Measurements from ENCODE around the gene BAIAP2. TPM values are rescaled to one million over a fixed set of nuclear protein-coding genes. Genes with fewer than 3 reads are reported as not detected.

BAIAP2 gene
- total and polyA plus RNA-seq, 2 donors (not counting 3 experiments of a cell fraction or from before 2014, with no cell fraction given): 12.3 to 18.6 TPM

GRCh38 chr17:81129289-81129688, 94.3 kb downstream of the BAIAP2 start:
- ChIA-PET POLR2A (no interaction called here), CTCF (no interaction called here)
- Histone ChIP-seq H4K20me1 (replicated peaks; ENCODE audit: control insufficient read depth, extremely low read depth, insufficient read depth, low read length) (no peaks in the 10 kb centered on the region), H3K36me3 (ENCODE audit: control insufficient read depth in 2 of 2, extremely low read depth in 1 of 2, insufficient read depth in 2 of 2, low read length in 2 of 2) (no peaks in the 10 kb centered on the region), H3K79me2 (ENCODE audit: control insufficient read depth, insufficient read depth, low read length) (no peaks in the 10 kb centered on the region), H3K4me2 (ENCODE audit: insufficient read depth, low read length) (no peak overlapping the region), H3K9me3 (replicated peaks; ENCODE audit: control insufficient read depth, insufficient read depth, low read length) (no peaks in the 10 kb centered on the region), H3K4me1 (ENCODE audit: control insufficient read depth, extremely low read depth, insufficient read depth, low read length) (no peaks in the 10 kb centered on the region), H3K27me3 (ENCODE audit: control insufficient read depth in 2 of 2, insufficient read depth in 2 of 2, low read length in 2 of 2) (no peaks in the 10 kb centered on the region), H3K9me1 (replicated peaks; ENCODE audit: control insufficient read depth, extremely low read depth, insufficient read depth, low read length) (no peaks in the 10 kb centered on the region), H3K4me3 (replicated peaks in 1 of 3; ENCODE audit: insufficient read depth in 1 of 3, low read depth in 1 of 3, low read length in 3 of 3) (no peak overlapping the region), H3K27ac (ENCODE audit: insufficient read depth, low read depth, low read length) (no peak overlapping the region), H3K9ac (replicated peaks; ENCODE audit: extremely low read depth, insufficient read depth, low read length) (no peak overlapping the region), H2AFZ (ENCODE audit: low read depth, low read length) (no peak overlapping the region)
- TF ChIP-seq GATA2 (IDR thresholded peaks at IDR 0.05; ENCODE audit: insufficient read depth, insufficient read length, low read depth, low read length): no peak
- no peak for TF ChIP-seq EZH2 (IDR thresholded peaks at IDR 0.05; ENCODE audit: borderline replicate concordance, low read depth, low read length, severe bottlenecking)
- no peak for TF ChIP-seq MAX (IDR thresholded peaks at IDR 0.05; ENCODE audit: insufficient read depth, insufficient read length)
- TF ChIP-seq FOS (IDR thresholded peaks at IDR 0.05; ENCODE audit: borderline replicate concordance, insufficient read depth, low read length): no peak
- no peak for DNase-seq (ENCODE audit: low read depth, low spot score)
- FAIRE-seq: no peak
- dilution Hi-C loops (cut with MboI; ENCODE audit: extremely low pct_ligation_motif_present, low sequenced_read_pairs) (no loop called here), intact Hi-C loops (cut with micrococcal nuclease) (no loop called here)
- BruUV-seq (replicated peaks): no TSS peak

- H3K9me3 ChIP-seq (replicated peaks; ENCODE audit: control insufficient read depth, insufficient read depth, low read length): no peaks in the 10 kb centered on the region
- H3K27me3 ChIP-seq (ENCODE audit: control insufficient read depth in 2 of 2, insufficient read depth in 2 of 2, low read length in 2 of 2): no peaks in the 10 kb centered on the region
- no TSS peak for BruUV-seq (replicated peaks)
- no peaks in the 10 kb centered on the region for H3K9me1 ChIP-seq (replicated peaks; ENCODE audit: control insufficient read depth, extremely low read depth, insufficient read depth, low read length)
- no peak for DNase-seq (ENCODE audit: low read depth, low spot score)
- no peak overlapping the region for H3K9ac ChIP-seq (replicated peaks; ENCODE audit: extremely low read depth, insufficient read depth, low read length)
- ChIA-PET CTCF (no interaction called here), POLR2A (no interaction called here)
- no peaks in the 10 kb centered on the region for H4K20me1 ChIP-seq (replicated peaks; ENCODE audit: control insufficient read depth, extremely low read depth, insufficient read depth, low read length)
- TF ChIP-seq EZH2 (IDR thresholded peaks at IDR 0.05; ENCODE audit: borderline replicate concordance, low read depth, low read length, severe bottlenecking) (no peak), GATA2 (IDR thresholded peaks at IDR 0.05; ENCODE audit: insufficient read depth, insufficient read length, low read depth, low read length) (no peak), JUN (IDR thresholded peaks at IDR 0.05; ENCODE audit: borderline replicate concordance, insufficient read depth, insufficient read length, low read depth) (no peak), POLR2AphosphoS5 (IDR thresholded peaks at IDR 0.05; ENCODE audit: insufficient read depth, low read depth, low read length) (no peak), MYC (IDR thresholded peaks at IDR 0.05; ENCODE audit: low read depth, low read length) (no peak), FOS (IDR thresholded peaks at IDR 0.05; ENCODE audit: borderline replicate concordance, insufficient read depth, low read length) (no peak), CTCF (IDR thresholded peaks at IDR 0.05; ENCODE audit: extremely low read depth in 1 of 2, insufficient read depth in 1 of 2, low read depth in 1 of 2, low read length in 2 of 2) (no peak), MAX (IDR thresholded peaks at IDR 0.05; ENCODE audit: insufficient read depth, insufficient read length) (no peak), POLR2A (IDR thresholded peaks at IDR 0.05; ENCODE audit: low read depth, low read length) (no peak)
- no peak overlapping the region for H3K4me2 ChIP-seq (ENCODE audit: insufficient read depth, low read length)
- H3K79me2 ChIP-seq (ENCODE audit: control insufficient read depth, insufficient read depth, low read length): no peaks in the 10 kb centered on the region
- H2AFZ ChIP-seq (ENCODE audit: low read depth, low read length): no peak overlapping the region
- H3K27ac ChIP-seq (ENCODE audit: insufficient read depth, low read depth, low read length): no peak overlapping the region
- no peak for FAIRE-seq
- H3K36me3 ChIP-seq (ENCODE audit: control insufficient read depth in 2 of 2, extremely low read depth in 1 of 2, insufficient read depth in 2 of 2, low read length in 2 of 2): no peaks in the 10 kb centered on the region
- no peaks in the 10 kb centered on the region for H3K4me1 ChIP-seq (ENCODE audit: control insufficient read depth, extremely low read depth, insufficient read depth, low read length)
- H3K4me3 ChIP-seq (replicated peaks in 1 of 3; ENCODE audit: insufficient read depth in 1 of 3, low read depth in 1 of 3, low read length in 3 of 3): no peak overlapping the region
- dilution Hi-C loops (cut with MboI; ENCODE audit: extremely low pct_ligation_motif_present, low sequenced_read_pairs) (no loop called here), intact Hi-C loops (cut with micrococcal nuclease) (no loop called here)
Observed at GRCh38 chr17:81129711-81130367, 94.9 kb downstream of the BAIAP2 start.

Measured in endothelial cell of umbilical vein (primary cell).